NT2/D1 (cell line): ENCODE results near the gene C9orf43.

Experiments
- DNase-seq: peaks from one replicate; pipeline ENCODE4 v3.0.0-alpha.2; 2011; ENCODE audit warnings: low read depth, low spot score
- H3K27me3 ChIP-seq: 2 replicates; pipeline ENCODE4 v1.6.0; 2011; ENCODE audit warnings: mild to moderate bottlenecking; ENCODE audit not compliant: insufficient read length, insufficient read depth
- H3K36me3 ChIP-seq: 2 replicates; pipeline ENCODE4 v1.6.1; 2011; ENCODE audit warnings: mild to moderate bottlenecking, low read length, mixed read lengths; ENCODE audit not compliant: insufficient read depth, insufficient read length
- H3K4me1 ChIP-seq: 2 replicates; pipeline ENCODE4 v1.5.1; 2011; ENCODE audit not compliant: insufficient read depth, insufficient read length
- H3K4me3 ChIP-seq: 2 replicates; pipeline ENCODE4 v1.5.1; 2011; ENCODE audit warnings: low read depth; ENCODE audit not compliant: insufficient read length
- H3K9ac ChIP-seq: 2 replicates; pipeline ENCODE4 v1.6.0; 2011; ENCODE audit warnings: low read depth; ENCODE audit not compliant: insufficient read length
- H3K9me3 ChIP-seq: 2 replicates; pipeline ENCODE4 v1.5.1; 2011; ENCODE audit warnings: mild to moderate bottlenecking, low read length; ENCODE audit not compliant: insufficient read depth
- SUZ12 ChIP-seq: IDR thresholded peaks from 2 replicates; pipeline ENCODE4 v1.6.1; 2011; ENCODE audit not compliant: insufficient read length, insufficient read depth; ENCODE audit errors: extremely low read depth
- YY1 ChIP-seq: IDR thresholded peaks from 2 replicates; pipeline ENCODE4 v1.6.1; 2011; ENCODE audit not compliant: insufficient read length, insufficient read depth
- ZNF274 ChIP-seq: IDR thresholded peaks from 2 replicates; pipeline ENCODE4 v1.6.1; 2011; ENCODE audit warnings: mild to moderate bottlenecking, low read depth, low read length

C9orf43 gene

GRCh38 chr9:113386571-113387393 lies 23.8 kb upstream of the C9orf43 start:
- Histone ChIP-seq H3K4me3 (no peak overlapping the region), H3K36me3 (peaks cover 59% of the 10 kb centered on the region), H3K9ac (no peak overlapping the region), H3K4me1 (no peaks in the 10 kb centered on the region), H3K9me3 (peaks cover 8% of the 10 kb centered on the region; the same call in 1 of the 2 replicates), H3K27me3 (no peaks in the 10 kb centered on the region)
- no peak for TF ChIP-seq YY1
- TF ChIP-seq ZNF274, result no peak
- TF ChIP-seq SUZ12, result no peak
- DNase-seq, result no peak

- no peak for DNase-seq
- H3K4me3 ChIP-seq, result no peak overlapping the region
- no peaks in the 10 kb centered on the region for H3K4me1 ChIP-seq
- H3K27me3 ChIP-seq, result no peaks in the 10 kb centered on the region
- no peak for TF ChIP-seq YY1
- no peak for TF ChIP-seq SUZ12
- no peak for TF ChIP-seq ZNF274
- H3K9me3 ChIP-seq, result peaks cover 8% of the 10 kb centered on the region; the same call in 1 of the 2 replicates
- no peak overlapping the region for H3K9ac ChIP-seq
- peaks cover 68% of the 10 kb centered on the region for H3K36me3 ChIP-seq
Observed at GRCh38 chr9:113387560-113388230, 22.9 kb upstream of the C9orf43 start.

- Histone ChIP-seq H3K36me3 (peaks cover 78% of the 10 kb centered on the region), H3K4me3 (no peak overlapping the region), H3K9me3 (peaks cover 8% of the 10 kb centered on the region; the same call in 1 of the 2 replicates), H3K9ac (no peak overlapping the region), H3K4me1 (no peaks in the 10 kb centered on the region), H3K27me3 (no peaks in the 10 kb centered on the region)
- no peak for DNase-seq
- TF ChIP-seq YY1, result no peak
- TF ChIP-seq SUZ12, result no peak
- no peak for TF ChIP-seq ZNF274
Observed at GRCh38 chr9:113388833-113389232, 21.7 kb upstream of the C9orf43 start.

- no peaks in the 10 kb centered on the region for H3K27me3 ChIP-seq
- no peak for DNase-seq
- peaks cover 8% of the 10 kb centered on the region; the same call in 1 of the 2 replicates for H3K9me3 ChIP-seq
- no peak overlapping the region for H3K9ac ChIP-seq
- H3K4me3 ChIP-seq, result no peak overlapping the region
- no peaks in the 10 kb centered on the region for H3K4me1 ChIP-seq
- TF ChIP-seq SUZ12 (no peak), YY1 (no peak), ZNF274 (no peak)
- peaks cover 80% of the 10 kb centered on the region for H3K36me3 ChIP-seq
Observed at GRCh38 chr9:113389451-113389850, 21.1 kb upstream of the C9orf43 start.

GRCh38 chr9:113390192-113390960 lies 20.2 kb upstream of the C9orf43 start:
- Histone ChIP-seq H3K9me3 (peaks cover 8% of the 10 kb centered on the region; the same call in 1 of the 2 replicates), H3K4me1 (no peaks in the 10 kb centered on the region), H3K36me3 (peaks cover 85% of the 10 kb centered on the region), H3K27me3 (no peaks in the 10 kb centered on the region), H3K4me3 (no peak overlapping the region), H3K9ac (no peak overlapping the region)
- TF ChIP-seq YY1 (no peak), ZNF274 (no peak), SUZ12 (no peak)
- no peak for DNase-seq

- Histone ChIP-seq H3K27me3 (no peaks in the 10 kb centered on the region), H3K9me3 (peaks cover 3% of the 10 kb centered on the region; the same call in 1 of the 2 replicates), H3K9ac (no peak overlapping the region), H3K36me3 (peaks cover 76% of the 10 kb centered on the region), H3K4me3 (no peak overlapping the region), H3K4me1 (peaks cover 6% of the 10 kb centered on the region)
- DNase-seq, result no peak
- TF ChIP-seq YY1, result no peak
- no peak for TF ChIP-seq ZNF274
- TF ChIP-seq SUZ12, result no peak
Observed at GRCh38 chr9:113391917-113392316, 18.6 kb upstream of the C9orf43 start.
